Chondrocyte (in vitro differentiated cells): Measurements from ENCODE around the gene DLG4. TPM values are rescaled to one million over a fixed set of nuclear protein-coding genes. Genes with fewer than 3 reads are reported as not detected.

ENCODE experiments used
- DNase-seq: peaks from one replicate; pipeline ENCODE4 v3.0.0; 2021; ENCODE audit warnings: mixed read lengths, low spot score
- H3K27ac Mint-ChIP-seq: one replicate; pipeline ENCODE4 v1.8.0; 2021; ENCODE audit warnings: mild to moderate bottlenecking, moderate library complexity, mixed read lengths; ENCODE audit not compliant: unreplicated experiment
- H3K27me3 Mint-ChIP-seq: 2 replicates; pipeline ENCODE4 v1.8.0; 2021; ENCODE audit warnings: low read depth, mixed read lengths
- H3K36me3 Mint-ChIP-seq: 2 replicates; pipeline ENCODE4 v1.8.0; 2021; ENCODE audit warnings: low read depth, mixed read lengths
- H3K4me1 Mint-ChIP-seq: 2 replicates; pipeline ENCODE4 v1.8.0; 2021; ENCODE audit warnings: low read depth, mild to moderate bottlenecking, mixed read lengths
- H3K4me3 Mint-ChIP-seq: one replicate; pipeline ENCODE4 v1.8.0; 2021; ENCODE audit warnings: mild to moderate bottlenecking, moderate library complexity, mixed read lengths; ENCODE audit not compliant: unreplicated experiment
- H3K9me3 Mint-ChIP-seq: 2 replicates; pipeline ENCODE4 v1.8.0; 2021; ENCODE audit warnings: low read depth, mixed read lengths
- total RNA-seq: library from RNA; stranded (reverse); gene quantifications from 3 replicates; pipeline ENCODE4 v1.2.1, GENCODE V29; 2021
- TF ChIP-seq, protein P1 (sequence below): fragments of 200-600 bp; sonication (generic); IDR thresholded peaks from 2 replicates; pipeline ENCODE4 v1.5.0; 2021; ENCODE audit warnings: antibody characterized with exemption, mild to moderate bottlenecking, moderate library complexity

The DLG4 gene
- total RNA-seq, 1 donor from 2014 or later = 28.3 TPM

DNA sequence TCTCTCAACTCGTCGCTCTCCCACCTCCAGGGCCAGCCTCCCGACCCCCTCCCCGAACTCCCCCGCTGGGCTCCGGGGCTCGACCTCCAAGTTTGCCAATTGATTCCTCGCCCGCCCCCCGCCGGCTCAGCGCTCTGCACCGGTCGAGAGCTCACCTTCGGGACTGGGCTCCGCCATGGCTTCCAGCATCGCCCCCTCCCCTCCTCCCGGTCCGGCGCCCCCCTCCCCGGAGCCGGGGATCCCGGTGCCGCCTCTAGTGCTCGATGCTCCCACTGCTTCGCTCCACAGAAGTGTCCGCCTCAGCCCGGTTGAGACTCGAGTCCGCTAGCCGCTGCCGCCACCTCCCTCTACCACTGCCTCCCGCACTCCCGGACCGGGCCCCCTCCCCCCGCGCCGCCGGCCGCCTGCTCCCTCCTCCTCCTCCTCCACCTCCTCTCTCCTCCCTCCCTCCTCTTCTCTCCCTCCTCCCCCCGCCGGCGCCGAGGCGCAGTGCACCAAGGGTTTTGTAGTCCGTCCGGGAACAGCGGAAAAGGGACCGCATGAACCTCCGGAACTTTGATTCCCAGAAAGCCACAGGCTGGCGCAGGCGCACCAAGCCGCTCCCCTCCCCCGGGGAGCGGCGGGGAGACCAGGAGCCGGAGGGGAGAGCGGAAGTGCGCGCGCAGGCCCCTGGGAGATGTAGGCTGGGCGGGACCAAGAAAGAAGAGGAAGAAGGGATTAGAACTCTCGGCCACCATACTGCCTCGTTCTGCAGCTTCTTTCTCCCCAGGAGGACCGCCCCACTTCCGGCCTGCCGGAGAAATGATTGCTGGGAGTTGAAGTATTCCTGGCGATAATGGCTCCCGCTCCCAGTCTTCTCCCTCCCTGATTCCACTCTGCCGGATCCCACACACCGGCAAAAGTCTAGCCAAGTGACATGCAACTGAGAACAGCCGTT, 19.7 kb upstream of the DLG4 start, which contains the start of gene PHF23:
Gene PHF23 (minus strand): TSS at position 367 of the 937 bp plus-strand sequence. CDS start 178 bp downstream, at position 189.
- peak within 1 kb of the TSS; percentile 93 for H3K4me3 Mint-ChIP-seq
- peak within 1 kb of the TSS; percentile 94 for H3K27ac Mint-ChIP-seq
- H3K27me3 Mint-ChIP-seq = no peaks in the 10 kb centered on the region
- H3K4me1 Mint-ChIP-seq = peaks cover 64% of the 10 kb centered on the region
- TF ChIP-seq, protein P1, sequence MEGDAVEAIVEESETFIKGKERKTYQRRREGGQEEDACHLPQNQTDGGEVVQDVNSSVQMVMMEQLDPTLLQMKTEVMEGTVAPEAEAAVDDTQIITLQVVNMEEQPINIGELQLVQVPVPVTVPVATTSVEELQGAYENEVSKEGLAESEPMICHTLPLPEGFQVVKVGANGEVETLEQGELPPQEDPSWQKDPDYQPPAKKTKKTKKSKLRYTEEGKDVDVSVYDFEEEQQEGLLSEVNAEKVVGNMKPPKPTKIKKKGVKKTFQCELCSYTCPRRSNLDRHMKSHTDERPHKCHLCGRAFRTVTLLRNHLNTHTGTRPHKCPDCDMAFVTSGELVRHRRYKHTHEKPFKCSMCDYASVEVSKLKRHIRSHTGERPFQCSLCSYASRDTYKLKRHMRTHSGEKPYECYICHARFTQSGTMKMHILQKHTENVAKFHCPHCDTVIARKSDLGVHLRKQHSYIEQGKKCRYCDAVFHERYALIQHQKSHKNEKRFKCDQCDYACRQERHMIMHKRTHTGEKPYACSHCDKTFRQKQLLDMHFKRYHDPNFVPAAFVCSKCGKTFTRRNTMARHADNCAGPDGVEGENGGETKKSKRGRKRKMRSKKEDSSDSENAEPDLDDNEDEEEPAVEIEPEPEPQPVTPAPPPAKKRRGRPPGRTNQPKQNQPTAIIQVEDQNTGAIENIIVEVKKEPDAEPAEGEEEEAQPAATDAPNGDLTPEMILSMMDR = peak; percentile 10
- peaks cover 25% of the 10 kb centered on the region for H3K36me3 Mint-ChIP-seq
- DNase-seq = peak; percentile 100
- H3K9me3 Mint-ChIP-seq = no peaks in the 10 kb centered on the region

DNA sequence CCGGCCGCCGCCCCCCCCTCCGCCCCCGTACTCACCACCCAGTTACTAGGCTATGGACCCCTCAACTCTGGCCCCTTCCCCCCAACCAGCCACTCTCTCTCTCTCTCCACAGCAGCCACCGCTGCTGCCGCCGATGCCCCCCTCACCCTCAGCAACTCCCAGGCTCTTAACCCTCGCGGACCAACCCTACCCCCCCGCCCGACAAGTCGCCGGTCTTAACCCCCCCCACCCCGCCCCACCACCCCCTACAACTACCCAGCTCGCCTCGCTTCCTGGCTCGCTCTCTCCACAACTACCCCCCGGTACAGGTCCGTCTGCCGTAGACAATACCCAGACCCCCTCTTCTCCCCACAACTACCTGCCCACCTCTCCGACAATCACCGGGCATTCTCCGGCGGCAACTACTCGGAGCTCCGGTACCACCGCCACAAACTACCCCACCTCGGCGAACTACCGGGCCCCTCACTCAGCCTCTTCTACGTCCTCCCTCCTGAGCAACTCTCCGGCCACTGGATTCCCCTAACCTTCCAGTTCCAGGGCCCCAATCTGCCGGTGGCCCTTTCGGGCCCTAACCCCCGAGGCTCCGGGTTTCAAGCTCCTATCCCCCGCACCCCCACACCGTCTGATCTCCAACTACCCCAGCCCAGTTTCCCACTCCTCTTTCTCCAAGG, 18.9 kb upstream of the DLG4 start:
- Mint-ChIP-seq H3K4me1 (peaks cover 64% of the 10 kb centered on the region), H3K4me3 (peak overlapping the region; percentile 93), H3K27me3 (no peaks in the 10 kb centered on the region), H3K27ac (peak overlapping the region; percentile 94), H3K9me3 (no peaks in the 10 kb centered on the region), H3K36me3 (peaks cover 24% of the 10 kb centered on the region)
- no peak for DNase-seq
- TF ChIP-seq, protein P1 = no peak

DNA sequence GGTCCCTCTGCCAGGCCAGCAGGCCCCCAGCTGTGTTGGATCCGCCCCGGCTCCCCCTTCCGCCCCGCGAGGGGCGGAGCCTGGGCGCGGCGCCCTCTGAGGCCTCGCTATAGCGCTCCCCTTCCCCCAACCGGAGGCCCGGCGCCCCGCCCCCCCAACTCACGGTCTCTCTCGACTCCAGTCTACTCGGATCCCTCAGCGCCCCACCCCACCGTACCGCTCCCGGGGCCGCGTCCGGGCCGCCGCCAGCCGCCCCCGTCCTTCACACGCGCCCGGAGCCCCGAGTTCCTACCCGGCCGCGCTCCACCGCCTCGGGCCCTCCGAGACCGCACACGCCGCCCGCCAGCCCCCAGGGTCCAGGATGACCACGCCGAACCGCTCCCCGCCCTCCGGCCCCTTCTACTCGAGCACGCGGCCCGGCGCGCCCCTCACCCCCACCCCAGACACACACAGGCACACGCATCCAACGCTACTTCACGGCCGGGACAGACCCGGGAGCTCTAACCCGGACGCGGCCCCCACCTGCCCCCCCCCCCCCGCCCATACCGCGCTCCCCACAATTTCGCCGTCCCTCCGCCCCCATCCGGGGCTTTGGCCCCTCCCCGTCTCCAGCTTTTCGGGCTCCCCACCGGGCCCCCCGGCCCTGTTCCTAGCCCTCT, 18.3 kb upstream of the DLG4 start:
- Mint-ChIP-seq H3K27me3 (no peaks in the 10 kb centered on the region), H3K4me1 (peaks cover 64% of the 10 kb centered on the region), H3K36me3 (peaks cover 21% of the 10 kb centered on the region), H3K9me3 (no peaks in the 10 kb centered on the region), H3K4me3 (peak overlapping the region; percentile 93), H3K27ac (peak overlapping the region; percentile 96)
- DNase-seq = no peak
- TF ChIP-seq, protein P1 = no peak

GRCh38 chr17:7237266-7237760, 17.7 kb upstream of the DLG4 start:
- TF ChIP-seq, protein P1 = no peak
- peak overlapping the region; percentile 96 for H3K27ac Mint-ChIP-seq
- peak overlapping the region; percentile 93 for H3K4me3 Mint-ChIP-seq
- peaks cover 21% of the 10 kb centered on the region for H3K36me3 Mint-ChIP-seq
- H3K27me3 Mint-ChIP-seq = no peaks in the 10 kb centered on the region
- H3K9me3 Mint-ChIP-seq = no peaks in the 10 kb centered on the region
- peaks cover 68% of the 10 kb centered on the region for H3K4me1 Mint-ChIP-seq
- DNase-seq = no peak
